GM21825 (cell line): ENCODE measurements around the gene SNX1.
"Not testable (repeated sequence)": the region's sequence is repeated elsewhere in the genome, so short reads cannot be mapped to it uniquely, and the experiment has no call there.

Source experiments
- ATAC-seq: cut with Tn5 transposase; IDR thresholded peaks from one replicate; pipeline ENCODE4 v1.9.1; 2021; ENCODE audit warnings: mild to moderate bottlenecking, moderate library complexity; ENCODE audit not compliant: unreplicated experiment

The SNX1 gene

GRCh38 chr15:64112073-64112772, 16.4 kb downstream of the SNX1 start:
- ATAC-seq, result no peak

- no peak for ATAC-seq
These were observed 17.1 kb downstream of the SNX1 start for GRCh38 chr15:64112904-64113303.

GRCh38 chr15:64117759-64118487, 22.1 kb downstream of the SNX1 start:
- ATAC-seq, result no peak

- ATAC-seq, result not testable (repeated sequence)
These were observed 24.5 kb downstream of the SNX1 start for GRCh38 chr15:64120322-64120721.

- no peak for ATAC-seq
These were observed 25.8 kb downstream of the SNX1 start for GRCh38 chr15:64121614-64122013.

- no peak for ATAC-seq
These were observed 26.7 kb downstream of the SNX1 start for GRCh38 chr15:64122444-64122843.

GRCh38 chr15:64122936-64123351, 27.2 kb downstream of the SNX1 start:
- no peak for ATAC-seq

- ATAC-seq, result no peak
These were observed 30.2 kb downstream of the SNX1 start for GRCh38 chr15:64125978-64126377.

GRCh38 chr15:64127521-64128270, 31.9 kb downstream of the SNX1 start:
- no peak for ATAC-seq

GRCh38 chr15:64130159-64130558, 34.4 kb downstream of the SNX1 start:
- ATAC-seq, result no peak

- ATAC-seq, result no peak
These were observed 35.8 kb downstream of the SNX1 start for GRCh38 chr15:64131547-64131946.

- no peak for ATAC-seq
These were observed 36.4 kb downstream of the SNX1 start for GRCh38 chr15:64132217-64132616.

- ATAC-seq, result no peak
These were observed 38.0 kb downstream of the SNX1 start for GRCh38 chr15:64133623-64134344.

GRCh38 chr15:64134345-64134829, 38.6 kb downstream of the SNX1 start:
- ATAC-seq, result no peak

- no peak for ATAC-seq
These were observed 40.6 kb downstream of the SNX1 start for GRCh38 chr15:64136347-64136746.

GRCh38 chr15:64137226-64137833, 41.5 kb downstream of the SNX1 start:
- no peak for ATAC-seq

GRCh38 chr15:64138331-64138941, 42.7 kb downstream of the SNX1 start:
- ATAC-seq, result no peak

- no peak for ATAC-seq
These were observed 46.2 kb downstream of the SNX1 start for GRCh38 chr15:64141798-64142512.

GRCh38 chr15:64143276-64143675, 47.5 kb downstream of the SNX1 start:
- ATAC-seq, result no peak
